Keratinocyte (primary cell): ENCODE data around the gene RAI2. TPM values are rescaled to one million over a fixed set of nuclear protein-coding genes. Genes with fewer than 3 reads are reported as not detected.

ENCODE experiments used
- DNase-seq: peaks from one replicate; pipeline ENCODE4 v3.0.0-alpha.2; 2011; ENCODE audit warnings: low read depth, missing footprints, low spot score
- FAIRE-seq: peaks from 2 replicates; lab custom pipeline; 2011; peaks lifted over from hg19 to GRCh38; lab: Jason Lieb, UNC
- H2AFZ ChIP-seq: 2 replicates; pipeline ENCODE4 v1.6.0; 2012; ENCODE audit warnings: low read length, control low read depth, inconsistent platforms; ENCODE audit not compliant: control insufficient read depth
- H3K27ac ChIP-seq: 2 replicates; pipeline ENCODE4 v1.5.1; 2011; ENCODE audit warnings: low read length; ENCODE audit not compliant: control insufficient read depth, insufficient read depth
- H3K27me3 ChIP-seq: 3 replicates; pipeline ENCODE4 v1.6.0; 2011; ENCODE audit warnings: low read length; ENCODE audit not compliant: control insufficient read depth, insufficient read depth; ENCODE audit errors: extremely low read depth
- H3K36me3 ChIP-seq, 2 experiments: 2 replicates in 1 of 2; 3 replicates in 1 of 2; pipeline ENCODE4 v1.5.1; 2011; ENCODE audit warnings: low read length in 2 of 2, mild to moderate bottlenecking in 1 of 2; ENCODE audit not compliant: control insufficient read depth in 2 of 2, insufficient read depth in 2 of 2; ENCODE audit errors: extremely low read depth in 1 of 2
- H3K4me1 ChIP-seq: 3 replicates; pipeline ENCODE4 v1.5.1; 2011; ENCODE audit warnings: low read length; ENCODE audit not compliant: control insufficient read depth, insufficient read depth; ENCODE audit errors: extremely low read depth
- H3K4me2 ChIP-seq: 3 replicates; pipeline ENCODE4 v1.6.0; 2011; ENCODE audit warnings: low read depth, low read length; ENCODE audit not compliant: control insufficient read depth, insufficient read depth; ENCODE audit errors: extremely low read depth
- H3K4me3 ChIP-seq, 3 experiments: fragments of 200-600 bp in 1 of 3; sonication (generic) in 1 of 3; 2 replicates in 2 of 3; 3 replicates in 1 of 3; pipeline ENCODE4 v1.5.1; 2011 to 2016; ENCODE audit warnings: low read length in 3 of 3, mild to moderate bottlenecking in 3 of 3, control low read depth in 2 of 3, inconsistent platforms in 1 of 3, low read depth in 1 of 3, mixed read lengths in 1 of 3, mixed run types in 1 of 3, moderate library complexity in 1 of 3; ENCODE audit not compliant: control insufficient read depth in 2 of 3, insufficient read depth in 2 of 3; ENCODE audit errors: extremely low read depth in 1 of 3
- H3K79me2 ChIP-seq: 2 replicates; pipeline ENCODE4 v1.6.0; 2012; ENCODE audit warnings: low read length; ENCODE audit not compliant: control insufficient read depth, insufficient read depth
- H3K9ac ChIP-seq: 3 replicates; pipeline ENCODE4 v1.6.0; 2011; ENCODE audit warnings: low read length; ENCODE audit not compliant: control insufficient read depth, insufficient read depth; ENCODE audit errors: extremely low read depth
- H3K9me1 ChIP-seq: 3 replicates; pipeline ENCODE4 v1.6.0; 2011; ENCODE audit warnings: low read length; ENCODE audit not compliant: control insufficient read depth, insufficient read depth; ENCODE audit errors: extremely low read depth
- H3K9me3 ChIP-seq: 2 replicates; pipeline ENCODE4 v1.5.1; 2012; ENCODE audit warnings: low read depth, low read length; ENCODE audit not compliant: control insufficient read depth
- H4K20me1 ChIP-seq: 3 replicates; pipeline ENCODE4 v1.6.0; 2011; ENCODE audit warnings: low read length; ENCODE audit not compliant: control insufficient read depth, insufficient read depth; ENCODE audit errors: extremely low read depth
- EZH2 ChIP-seq: IDR thresholded peaks from one replicate; pipeline ENCODE4 v1.6.1; 2012; ENCODE audit warnings: inconsistent platforms, mild to moderate bottlenecking, low read length, moderate library complexity
- dilution Hi-C: fragments of 300-500 bp; cut with MboI; formaldehyde crosslinking; loops from one replicate; pipeline ENCODE4 v1.7.0; 2020; ENCODE audit warnings: low sequenced_read_pairs; ENCODE audit not compliant: extremely low pct_ligation_motif_present
- polyA plus RNA-seq, 5 experiments: library from polyadenylated mRNA; depleted of rRNA in 3 of 5; stranded (reverse) in 3 of 5; stranded (forward) in 1 of 5; unstranded in 1 of 5; fragments of >200 nt; gene quantifications; 1 replicate in 1 of 5; 2 replicates in 3 of 5; 3 replicates in 1 of 5; pipeline versions ENCODE4 v1.2.1 to v1.2.3, GENCODE V29; 2011 to 2012; ENCODE audit warnings: missing spikeins in 2 of 5, low read depth in 1 of 5, low replicate concordance in 1 of 5
- TF ChIP-seq, protein P1 (sequence below), 3 experiments: IDR thresholded peaks in 1 of 3; conservative IDR thresholded peaks in 1 of 3; optimal IDR thresholded peaks in 1 of 3; 2 replicates in 2 of 3; 3 replicates in 1 of 3; pipeline versions ENCODE3 to v1.5.1; 2011; ENCODE audit warnings: low read length in 3 of 3, mild to moderate bottlenecking in 3 of 3, moderate library complexity in 2 of 3, control low read depth in 1 of 3, inconsistent platforms in 1 of 3; ENCODE audit not compliant: insufficient read depth in 2 of 3; ENCODE audit errors: extremely low read depth in 1 of 3

The RAI2 gene
- polyA plus RNA-seq, 1 donor (not counting 4 experiments of a cell fraction or from before 2014, with no cell fraction given), result not detected

- no peaks in the 10 kb centered on the region for H3K9me1 ChIP-seq
- H3K36me3 ChIP-seq, result no peaks in the 10 kb centered on the region
- no peak overlapping the region for H3K9ac ChIP-seq
- no peak overlapping the region for H2AFZ ChIP-seq
- DNase-seq (no peak), FAIRE-seq (no peak)
- H3K27me3 ChIP-seq, result peaks cover 3% of the 10 kb centered on the region
- TF ChIP-seq, protein P1, sequence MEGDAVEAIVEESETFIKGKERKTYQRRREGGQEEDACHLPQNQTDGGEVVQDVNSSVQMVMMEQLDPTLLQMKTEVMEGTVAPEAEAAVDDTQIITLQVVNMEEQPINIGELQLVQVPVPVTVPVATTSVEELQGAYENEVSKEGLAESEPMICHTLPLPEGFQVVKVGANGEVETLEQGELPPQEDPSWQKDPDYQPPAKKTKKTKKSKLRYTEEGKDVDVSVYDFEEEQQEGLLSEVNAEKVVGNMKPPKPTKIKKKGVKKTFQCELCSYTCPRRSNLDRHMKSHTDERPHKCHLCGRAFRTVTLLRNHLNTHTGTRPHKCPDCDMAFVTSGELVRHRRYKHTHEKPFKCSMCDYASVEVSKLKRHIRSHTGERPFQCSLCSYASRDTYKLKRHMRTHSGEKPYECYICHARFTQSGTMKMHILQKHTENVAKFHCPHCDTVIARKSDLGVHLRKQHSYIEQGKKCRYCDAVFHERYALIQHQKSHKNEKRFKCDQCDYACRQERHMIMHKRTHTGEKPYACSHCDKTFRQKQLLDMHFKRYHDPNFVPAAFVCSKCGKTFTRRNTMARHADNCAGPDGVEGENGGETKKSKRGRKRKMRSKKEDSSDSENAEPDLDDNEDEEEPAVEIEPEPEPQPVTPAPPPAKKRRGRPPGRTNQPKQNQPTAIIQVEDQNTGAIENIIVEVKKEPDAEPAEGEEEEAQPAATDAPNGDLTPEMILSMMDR (optimal IDR thresholded peaks at IDR 0.05 in 1 of 3, IDR thresholded peaks at IDR 0.05 in 1 of 3, conservative IDR thresholded peaks at IDR 0.05 in 1 of 3; ENCODE audit: extremely low read depth in 1 of 3, insufficient read depth in 2 of 3, low read length in 3 of 3), result no peak
- dilution Hi-C loops, result no loop called here
- H3K4me3 ChIP-seq, result no peak overlapping the region
- no peaks in the 10 kb centered on the region for H4K20me1 ChIP-seq
- H3K79me2 ChIP-seq, result no peaks in the 10 kb centered on the region
- no peak overlapping the region for H3K27ac ChIP-seq
- H3K4me2 ChIP-seq, result no peak overlapping the region
- no peaks in the 10 kb centered on the region for H3K4me1 ChIP-seq
- H3K9me3 ChIP-seq, result no peaks in the 10 kb centered on the region
Observed at GRCh38 chrX:17773221-17773876, 87.7 kb downstream of the RAI2 start.

- H4K20me1 ChIP-seq, result no peaks in the 10 kb centered on the region
- no peaks in the 10 kb centered on the region for H3K36me3 ChIP-seq
- no peak overlapping the region for H3K9ac ChIP-seq
- no peak overlapping the region for H3K4me3 ChIP-seq
- H3K4me1 ChIP-seq, result no peaks in the 10 kb centered on the region
- no peak for FAIRE-seq
- dilution Hi-C loops, result no loop called here
- H3K9me1 ChIP-seq, result no peaks in the 10 kb centered on the region
- H2AFZ ChIP-seq, result no peak overlapping the region
- no peaks in the 10 kb centered on the region for H3K79me2 ChIP-seq
- peaks cover 11% of the 10 kb centered on the region for H3K27me3 ChIP-seq
- DNase-seq, result no peak
- H3K4me2 ChIP-seq, result no peak overlapping the region
- H3K9me3 ChIP-seq, result no peaks in the 10 kb centered on the region
- no peak for TF ChIP-seq EZH2
- no peak overlapping the region for H3K27ac ChIP-seq
Observed at GRCh38 chrX:17769701-17770269, 91.3 kb downstream of the RAI2 start.
